AG10803 (cell line): ENCODE results near the gene ZMIZ1.

Source experiments
- DNase-seq: peaks from one replicate; pipeline ENCODE4 v3.0.0; 2010; ENCODE audit warnings: low read depth
- H3K4me3 ChIP-seq: 2 replicates; pipeline ENCODE4 v1.5.1; 2011; ENCODE audit warnings: mild to moderate bottlenecking, low read length, control low read depth
- TF ChIP-seq, protein P1 (sequence below): conservative IDR thresholded peaks from 2 replicates; pipeline ENCODE4 v1.5.1; 2011; ENCODE audit warnings: mild to moderate bottlenecking, low read length, control low read depth, inconsistent platforms

ZMIZ1 gene

DNA sequence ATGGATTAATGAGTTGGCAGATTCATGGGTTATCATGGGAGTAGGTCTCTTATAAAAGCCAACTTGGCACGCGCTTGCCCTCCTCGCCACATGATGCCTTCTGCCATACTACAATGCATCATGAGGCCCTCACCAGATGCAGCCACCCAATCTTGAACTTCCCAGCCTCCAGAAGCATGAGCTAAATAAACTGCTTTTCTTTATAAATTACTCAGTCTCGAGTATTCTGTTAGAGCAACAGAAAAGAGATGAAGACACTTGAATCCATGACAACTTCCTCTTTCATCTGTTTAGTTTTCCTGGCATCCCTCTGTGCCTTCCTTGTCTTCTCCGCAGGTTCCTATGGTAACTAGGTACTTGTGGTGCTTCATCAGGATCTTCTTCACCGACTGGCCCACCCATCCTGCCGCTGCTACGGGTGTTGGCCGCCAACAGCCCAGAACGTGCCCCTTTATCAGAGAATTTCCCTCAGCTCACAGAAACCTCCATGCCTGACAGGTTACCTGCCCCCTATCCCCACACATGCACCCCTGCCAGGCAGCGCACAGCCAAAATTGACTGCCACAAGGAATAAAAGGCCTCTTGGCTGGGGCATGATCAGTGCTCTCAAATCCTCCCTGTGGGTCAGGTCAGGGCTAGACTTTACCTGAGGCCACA is 250.5 kb downstream of the ZMIZ1 start:
- no peak for DNase-seq
- no peak overlapping the region for H3K4me3 ChIP-seq
- TF ChIP-seq, protein P1, sequence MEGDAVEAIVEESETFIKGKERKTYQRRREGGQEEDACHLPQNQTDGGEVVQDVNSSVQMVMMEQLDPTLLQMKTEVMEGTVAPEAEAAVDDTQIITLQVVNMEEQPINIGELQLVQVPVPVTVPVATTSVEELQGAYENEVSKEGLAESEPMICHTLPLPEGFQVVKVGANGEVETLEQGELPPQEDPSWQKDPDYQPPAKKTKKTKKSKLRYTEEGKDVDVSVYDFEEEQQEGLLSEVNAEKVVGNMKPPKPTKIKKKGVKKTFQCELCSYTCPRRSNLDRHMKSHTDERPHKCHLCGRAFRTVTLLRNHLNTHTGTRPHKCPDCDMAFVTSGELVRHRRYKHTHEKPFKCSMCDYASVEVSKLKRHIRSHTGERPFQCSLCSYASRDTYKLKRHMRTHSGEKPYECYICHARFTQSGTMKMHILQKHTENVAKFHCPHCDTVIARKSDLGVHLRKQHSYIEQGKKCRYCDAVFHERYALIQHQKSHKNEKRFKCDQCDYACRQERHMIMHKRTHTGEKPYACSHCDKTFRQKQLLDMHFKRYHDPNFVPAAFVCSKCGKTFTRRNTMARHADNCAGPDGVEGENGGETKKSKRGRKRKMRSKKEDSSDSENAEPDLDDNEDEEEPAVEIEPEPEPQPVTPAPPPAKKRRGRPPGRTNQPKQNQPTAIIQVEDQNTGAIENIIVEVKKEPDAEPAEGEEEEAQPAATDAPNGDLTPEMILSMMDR = no peak

DNA sequence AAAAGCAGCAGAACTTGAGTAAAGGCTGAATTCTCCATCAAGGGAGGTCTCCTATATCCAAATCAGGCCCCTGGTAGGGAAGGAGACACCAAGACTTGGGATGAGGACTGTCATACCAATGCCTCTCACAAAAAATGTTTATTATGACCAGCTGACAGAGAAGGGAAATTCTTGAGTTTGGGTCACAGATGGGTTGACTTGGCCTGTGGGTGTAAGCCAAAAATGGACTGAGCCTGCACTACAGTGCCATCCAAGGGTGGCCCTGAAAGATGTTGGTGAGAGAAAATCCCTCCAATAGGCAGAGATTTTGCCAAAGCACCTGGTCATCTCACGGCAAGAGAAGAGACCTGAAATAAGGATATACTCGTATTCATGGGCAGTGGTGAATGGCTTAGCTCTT is 251.6 kb downstream of the ZMIZ1 start:
- TF ChIP-seq, protein P1 = no peak
- no peak overlapping the region for H3K4me3 ChIP-seq

DNA sequence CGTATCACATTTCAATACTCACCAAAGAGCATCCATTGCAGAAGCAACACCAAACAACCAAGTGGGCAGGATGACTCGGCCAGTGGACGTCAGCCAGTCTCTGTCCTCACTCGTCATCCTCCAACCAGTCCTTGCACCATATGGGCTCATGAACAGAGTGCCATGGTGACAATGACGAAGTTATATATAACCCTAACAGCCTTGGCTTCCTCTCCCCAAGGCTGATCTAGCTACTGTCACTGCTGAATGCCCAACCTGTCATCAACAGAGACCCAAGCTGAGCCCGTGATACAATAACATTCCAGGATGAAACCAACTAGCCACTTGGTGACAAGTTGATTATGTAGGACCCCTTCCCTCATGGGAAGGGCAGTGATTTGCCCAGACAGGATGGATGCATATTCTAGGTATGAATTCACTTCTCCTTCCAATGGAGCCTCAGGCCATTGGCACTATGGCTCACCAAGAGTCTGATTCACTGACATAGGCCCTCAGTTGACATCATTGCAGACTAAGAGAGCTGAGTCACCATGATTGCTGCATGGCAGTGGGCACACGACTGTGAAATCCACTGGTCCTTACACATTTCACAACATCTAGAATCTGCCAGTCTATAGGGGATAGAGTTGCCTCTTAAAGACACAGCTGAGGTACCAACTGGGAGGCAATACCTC is 252.2 kb downstream of the ZMIZ1 start:
- no peak overlapping the region for H3K4me3 ChIP-seq
- peak; percentile 91 for DNase-seq
- TF ChIP-seq, protein P1 = no peak

More for the DNA sequence above, 251.6 kb downstream of the ZMIZ1 start:
- DNase-seq = no peak

DNA sequence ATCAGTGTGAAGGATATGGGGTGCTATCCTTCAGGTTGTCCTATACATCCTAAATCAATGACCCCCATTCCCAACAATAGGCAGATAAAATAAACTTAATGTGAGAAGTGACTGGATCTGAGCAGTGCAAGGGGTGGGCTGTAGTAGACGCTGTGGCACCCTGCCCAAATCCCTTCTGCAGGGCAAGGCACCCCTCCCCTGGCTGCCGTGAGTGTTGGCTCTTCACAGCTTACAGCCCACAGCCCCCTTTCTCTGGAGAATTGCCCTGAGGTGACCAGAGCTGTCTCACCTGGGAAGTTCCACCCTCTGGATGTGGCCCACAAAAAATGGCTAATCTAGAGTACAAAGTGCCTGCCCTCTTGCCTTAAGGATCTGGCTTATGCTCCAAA is 252.7 kb downstream of the ZMIZ1 start:
- no peak overlapping the region for H3K4me3 ChIP-seq
- TF ChIP-seq, protein P1 = no peak
- DNase-seq = no peak

DNA sequence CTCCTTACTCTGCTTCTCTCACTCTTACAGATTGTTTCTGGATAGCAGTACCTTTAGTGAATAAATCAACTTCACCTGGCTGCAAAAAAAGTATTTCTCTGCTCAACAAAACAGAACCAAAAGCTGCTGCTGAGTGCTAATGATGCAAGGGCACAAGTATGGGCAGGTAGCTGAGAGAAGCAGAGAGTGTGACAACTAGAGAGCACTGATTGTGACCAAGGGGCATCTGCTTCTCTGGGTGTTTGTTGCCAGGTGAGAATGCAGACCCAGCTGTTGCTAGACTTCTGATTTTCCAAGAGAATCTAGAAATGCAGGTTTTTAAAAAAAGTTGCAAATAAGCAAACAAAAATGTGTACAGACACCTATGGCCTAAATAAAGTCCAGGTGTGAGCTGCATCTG is 253.2 kb downstream of the ZMIZ1 start:
- DNase-seq = no peak
- H3K4me3 ChIP-seq = no peak overlapping the region
- TF ChIP-seq, protein P1 = no peak

DNA sequence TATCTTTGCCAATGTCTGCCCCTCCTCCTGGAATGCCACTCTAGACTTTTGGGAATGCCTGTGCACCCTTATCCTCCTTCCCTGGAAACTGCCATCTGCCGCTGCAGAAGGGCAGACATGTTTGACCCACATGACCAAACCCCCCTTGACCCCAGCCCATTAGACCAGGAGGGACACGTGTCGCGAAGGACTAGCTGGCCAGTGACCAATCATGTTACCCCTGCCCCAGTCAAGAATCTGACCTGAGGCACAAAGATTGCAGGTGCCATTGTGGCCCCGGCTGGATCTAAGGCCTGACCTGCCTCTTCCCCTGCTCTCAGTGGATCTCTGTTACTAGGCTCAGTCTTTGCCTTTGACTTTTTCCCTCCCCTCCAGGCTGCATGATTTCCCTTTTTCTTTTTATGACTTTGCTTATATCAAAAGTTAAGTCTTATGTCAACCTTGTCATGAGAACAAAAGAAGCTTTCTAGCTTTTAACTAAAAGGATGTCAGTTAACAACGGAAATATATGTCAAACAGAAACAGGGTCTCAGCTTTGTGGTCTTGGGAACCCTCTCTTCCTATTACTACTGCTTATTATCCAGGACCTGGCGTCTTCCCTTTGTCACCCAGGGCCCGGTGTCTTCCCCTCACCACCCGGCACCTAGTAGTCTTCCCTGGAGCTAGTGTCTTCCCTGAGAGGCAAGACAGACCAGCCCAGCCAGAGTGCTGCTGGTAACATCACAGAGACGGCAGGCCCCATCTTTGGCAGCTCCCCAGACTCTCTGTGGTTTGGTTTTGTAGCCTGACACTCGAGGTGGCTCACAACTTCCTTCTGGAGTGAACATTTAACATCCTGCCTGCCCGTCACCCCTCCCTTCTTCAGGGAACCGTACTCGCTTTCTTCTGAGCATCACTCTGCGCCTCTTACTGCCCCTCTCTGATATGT is 254.1 kb downstream of the ZMIZ1 start:
- TF ChIP-seq, protein P1 = no peak
- no peak overlapping the region for H3K4me3 ChIP-seq
- DNase-seq = peak; percentile 91
